NCI-H1092 (cell line): ENCODE results near the gene DNAJC2.

Experiments used
- DNase-seq: peaks from one replicate; lab custom pipeline; 2025; lab: John Stamatoyannopoulos, UW

Gene DNAJC2

GRCh38 chr7:103344453-103345149, at the start of gene DNAJC2:
TSS of gene DNAJC2 (minus strand) at chr7:103344767. CDS start at chr7:103344622, 145 bp downstream.
- peak; percentile 94 for DNase-seq

DNA sequence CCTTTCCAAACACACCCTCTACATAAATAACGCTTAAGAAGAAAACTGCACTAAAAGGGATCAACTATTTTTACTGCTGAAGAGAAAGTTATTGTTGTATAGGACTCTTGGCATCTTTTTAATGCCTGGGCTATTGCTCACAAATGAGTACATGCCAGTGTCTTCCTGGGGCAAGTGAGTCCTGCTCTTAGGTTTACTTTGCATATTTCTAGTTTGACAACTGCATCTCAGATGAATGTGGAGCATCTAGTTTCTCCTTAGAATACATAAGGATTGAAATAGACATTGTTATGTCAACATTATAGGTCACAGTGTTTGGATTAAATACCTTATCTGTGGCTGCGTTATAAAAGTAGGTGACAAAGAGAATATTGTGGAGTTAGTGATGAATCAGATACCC, 47.4 kb upstream of the DNAJC2 start:
- DNase-seq = no peak

GRCh38 chr7:103391150-103391549, 46.6 kb upstream of the DNAJC2 start:
- no peak for DNase-seq

DNA sequence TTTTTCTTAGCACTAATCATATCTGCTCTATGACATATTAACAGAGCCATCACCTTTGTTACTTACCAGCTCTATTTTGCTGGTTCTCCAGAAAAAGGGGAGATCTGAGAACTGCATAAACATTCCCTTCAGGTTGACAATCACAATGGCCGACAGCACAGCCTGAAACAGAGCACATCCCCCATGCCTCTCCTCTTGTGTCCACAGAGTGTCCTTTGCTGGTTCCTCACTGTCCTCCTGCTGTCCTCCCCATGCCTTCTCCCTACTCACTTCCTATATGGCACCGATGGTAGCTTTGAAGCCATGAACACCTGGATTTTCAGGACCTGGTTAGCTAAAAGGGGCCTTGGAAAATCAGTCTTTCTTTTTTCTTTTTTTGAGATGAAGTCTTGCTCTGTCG, 44.7 kb upstream of the DNAJC2 start:
- DNase-seq = no peak

DNA sequence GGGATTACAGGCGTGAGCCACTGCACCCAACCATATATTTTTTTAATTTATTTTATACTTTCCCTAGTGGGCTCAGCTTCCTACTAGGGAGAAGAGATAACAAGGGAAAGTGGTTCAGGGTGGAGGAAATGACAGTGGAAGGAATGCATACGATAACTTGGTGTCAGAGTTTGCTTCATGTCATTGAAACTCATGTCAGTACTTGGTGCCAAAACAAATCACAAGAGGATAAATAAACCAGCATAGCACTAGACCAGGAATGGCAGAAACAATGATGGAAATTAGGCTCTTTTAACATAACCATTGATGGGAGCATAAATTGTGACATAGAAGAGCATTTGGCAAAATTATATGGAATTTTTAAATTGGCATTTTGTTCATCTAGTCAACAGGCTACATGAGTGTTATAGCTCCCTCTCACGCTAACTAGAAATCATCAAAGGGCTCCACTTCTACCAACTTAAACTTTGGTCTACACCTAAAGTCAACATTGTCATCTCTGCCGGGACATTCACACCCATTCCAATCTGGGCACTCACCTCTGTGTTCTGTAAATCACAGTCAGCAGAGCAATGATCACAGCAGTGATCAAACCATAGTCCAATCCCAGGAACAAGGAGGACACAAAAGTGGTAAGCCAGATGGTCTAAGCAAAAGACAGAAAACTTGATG, 44.0 kb upstream of the DNAJC2 start:
- no peak for DNase-seq

GRCh38 chr7:103387242-103387641, 42.7 kb upstream of the DNAJC2 start:
- DNase-seq = no peak

- DNase-seq = no peak
Measured at GRCh38 chr7:103382032-103382402, 37.5 kb upstream of the DNAJC2 start.

DNA sequence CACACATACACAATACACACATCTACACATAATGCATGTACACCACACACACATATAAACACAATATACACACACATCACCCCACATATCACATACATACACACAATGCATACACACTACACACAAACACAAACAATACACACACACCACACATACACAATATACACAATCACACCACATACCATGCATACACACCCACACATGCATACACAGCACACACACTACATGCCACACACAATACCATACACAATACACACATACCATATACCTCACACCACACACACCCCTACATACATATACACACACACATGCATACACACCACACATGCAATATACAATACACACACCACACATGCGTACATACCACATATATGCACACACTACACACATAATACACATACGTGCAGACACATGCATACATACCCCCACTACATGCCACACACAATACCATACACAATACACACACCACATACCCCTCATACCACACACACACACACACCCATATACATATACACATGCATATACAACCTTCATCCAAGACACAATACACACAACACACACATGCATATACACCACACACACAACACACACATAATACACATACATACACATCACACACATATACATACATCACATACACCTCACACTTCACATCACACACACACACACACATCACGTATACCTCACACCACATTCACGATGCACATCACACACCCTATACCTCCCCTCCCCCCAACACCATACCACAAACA, 36.9 kb upstream of the DNAJC2 start:
- no peak for DNase-seq

DNA sequence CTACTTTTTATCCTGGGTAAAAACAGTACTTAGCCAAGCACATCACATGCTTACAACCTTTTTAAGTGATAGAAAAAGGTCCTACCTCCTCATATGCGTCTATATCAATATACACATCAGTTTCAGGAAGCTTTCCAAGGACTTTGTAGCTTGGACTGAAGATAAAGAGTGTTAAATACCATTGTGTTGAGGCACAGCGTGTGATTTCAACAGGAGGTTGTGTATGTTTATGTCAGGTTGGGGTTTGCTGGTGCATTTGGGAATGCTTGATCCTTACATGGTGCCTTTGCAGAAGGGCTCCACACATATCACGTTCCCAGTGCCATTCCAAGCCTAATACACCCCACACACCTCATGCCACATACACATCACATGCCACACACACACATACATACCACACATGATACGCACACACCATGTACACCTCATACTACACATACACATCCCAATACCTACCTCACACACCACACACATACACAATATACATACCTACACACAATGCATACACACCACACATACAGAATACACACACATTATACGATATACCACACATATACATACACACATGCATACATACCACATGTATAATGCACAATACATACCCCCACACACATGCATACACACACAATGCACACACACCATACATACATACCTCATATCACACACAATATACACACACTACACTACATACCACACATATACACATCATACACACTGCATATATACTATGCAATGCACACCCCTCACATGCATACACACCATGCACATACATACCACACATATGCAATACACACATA, 36.0 kb upstream of the DNAJC2 start:
- DNase-seq = no peak

- no peak for DNase-seq
Measured at GRCh38 chr7:103379270-103379975, 34.9 kb upstream of the DNAJC2 start.

DNA sequence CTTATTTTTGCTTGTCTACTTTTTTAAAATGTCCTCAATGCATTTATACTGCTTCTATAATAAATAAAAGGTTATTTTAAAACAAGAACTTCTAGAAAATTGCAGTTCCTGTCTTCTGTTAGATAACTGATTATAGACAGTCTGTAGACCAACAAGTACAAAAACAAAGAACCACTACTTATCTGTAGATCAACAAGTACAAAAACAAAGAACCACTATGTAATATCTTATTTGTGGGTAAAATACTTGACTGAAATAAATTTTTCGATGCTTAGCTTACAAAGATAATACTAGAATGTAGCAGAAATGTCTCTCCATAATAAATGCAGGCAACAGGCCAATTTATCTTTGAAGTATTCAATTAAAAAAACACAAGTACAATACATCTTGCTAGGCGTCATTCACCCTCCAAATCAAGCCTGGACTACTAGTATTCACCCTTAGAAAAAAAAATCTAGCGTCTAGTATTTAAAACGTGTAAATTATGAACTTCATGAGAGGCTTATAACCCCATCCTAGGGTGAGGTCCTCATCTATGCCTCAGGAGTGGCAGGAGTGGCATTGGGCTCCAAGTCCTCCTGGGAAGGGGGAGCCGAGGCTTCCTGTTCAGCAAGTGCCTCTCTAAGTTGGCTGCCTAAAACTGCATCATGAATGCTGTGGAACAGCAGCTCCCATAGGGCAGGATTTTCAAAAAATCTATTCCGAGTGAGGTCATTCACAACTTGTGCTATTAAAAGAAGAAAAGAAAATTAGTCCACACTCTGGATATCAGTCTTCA, 29.5 kb upstream of the DNAJC2 start:
- no peak for DNase-seq

DNA sequence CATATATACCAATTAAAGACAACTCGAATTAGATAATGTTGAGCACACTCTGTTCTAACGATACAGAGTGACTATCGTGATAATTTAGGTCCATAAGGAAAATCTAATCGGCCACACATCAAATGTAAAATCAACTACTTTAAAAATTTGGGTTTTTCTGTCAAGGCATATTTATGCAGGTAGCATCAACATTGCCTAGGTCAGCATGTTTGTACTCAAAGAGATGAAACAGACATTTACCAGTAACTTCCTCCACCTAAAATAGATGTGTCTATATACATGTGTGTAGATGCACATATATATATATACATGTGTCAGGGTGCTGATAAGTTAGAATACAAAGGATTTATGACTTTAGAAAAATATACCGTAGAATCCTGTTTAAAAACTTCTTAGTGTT, 24.9 kb upstream of the DNAJC2 start:
- DNase-seq = no peak

GRCh38 chr7:103349805-103350204, 5.2 kb upstream of the DNAJC2 start:
- DNase-seq = no peak

GRCh38 chr7:103348959-103349358, 4.4 kb upstream of the DNAJC2 start:
- DNase-seq = no peak

DNA sequence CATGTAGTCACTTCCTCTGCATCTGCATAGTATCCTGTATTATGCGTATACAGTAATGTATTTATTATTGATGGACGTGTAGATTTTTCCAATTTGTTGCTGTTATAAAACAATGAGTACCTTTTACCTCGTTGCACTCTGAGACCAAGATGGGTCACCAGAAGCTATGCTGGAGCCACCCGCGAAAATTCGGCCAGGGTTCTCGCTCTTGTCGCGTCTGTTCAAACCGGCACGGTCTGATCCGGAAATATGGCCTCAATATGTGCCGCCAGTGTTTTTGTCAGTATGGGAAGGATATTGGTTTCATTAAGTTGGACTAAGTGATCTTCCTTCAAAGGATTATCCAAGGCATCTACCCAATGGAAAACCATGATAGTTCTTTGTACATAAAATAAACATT, 3.9 kb upstream of the DNAJC2 start:
- no peak for DNase-seq

DNA sequence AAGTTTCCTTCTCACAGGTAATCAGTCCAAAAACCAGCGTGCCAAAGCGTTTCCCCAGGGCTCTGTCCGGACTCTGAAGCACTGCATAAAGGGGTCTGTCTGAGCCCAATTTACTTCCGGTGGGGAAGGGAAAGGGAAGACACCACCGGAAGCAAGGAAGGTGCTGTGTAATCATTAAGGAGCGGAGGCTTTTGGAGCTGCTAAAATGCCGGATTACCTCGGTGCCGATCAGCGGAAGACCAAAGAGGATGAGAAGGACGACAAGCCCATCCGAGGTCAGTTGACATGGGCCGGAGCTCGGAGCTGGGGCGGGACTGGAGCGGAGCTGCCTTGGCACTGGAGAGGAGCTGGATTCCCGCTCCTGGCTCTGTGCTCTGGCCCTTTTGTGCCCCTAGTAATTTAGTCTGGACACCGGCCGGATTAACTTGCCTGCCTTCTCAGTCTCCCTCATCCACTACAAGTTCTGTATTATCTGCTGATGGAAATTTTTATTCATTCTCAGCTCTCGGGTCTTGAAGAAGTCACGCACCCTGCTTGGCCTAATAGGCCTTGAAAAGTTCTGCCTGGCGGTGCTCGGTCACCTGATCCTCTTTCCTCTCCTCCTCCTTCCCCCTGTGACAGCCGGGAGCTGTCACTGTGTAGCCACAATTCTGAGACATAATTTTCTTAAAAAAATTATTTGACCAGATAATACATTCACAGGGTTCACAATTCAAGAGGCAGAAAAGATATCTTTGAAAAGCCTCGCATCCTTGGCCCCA, 3.1 kb upstream of the DNAJC2 start, which contains the start of gene PSMC2:
TSS of gene PSMC2 (plus strand) at position 137 of the 761 bp plus-strand sequence. CDS start at position 206, 69 bp downstream.
- peak; percentile 88 for DNase-seq

- no peak for DNase-seq
Measured at GRCh38 chr7:103346396-103346795, 1.8 kb upstream of the DNAJC2 start.

DNA sequence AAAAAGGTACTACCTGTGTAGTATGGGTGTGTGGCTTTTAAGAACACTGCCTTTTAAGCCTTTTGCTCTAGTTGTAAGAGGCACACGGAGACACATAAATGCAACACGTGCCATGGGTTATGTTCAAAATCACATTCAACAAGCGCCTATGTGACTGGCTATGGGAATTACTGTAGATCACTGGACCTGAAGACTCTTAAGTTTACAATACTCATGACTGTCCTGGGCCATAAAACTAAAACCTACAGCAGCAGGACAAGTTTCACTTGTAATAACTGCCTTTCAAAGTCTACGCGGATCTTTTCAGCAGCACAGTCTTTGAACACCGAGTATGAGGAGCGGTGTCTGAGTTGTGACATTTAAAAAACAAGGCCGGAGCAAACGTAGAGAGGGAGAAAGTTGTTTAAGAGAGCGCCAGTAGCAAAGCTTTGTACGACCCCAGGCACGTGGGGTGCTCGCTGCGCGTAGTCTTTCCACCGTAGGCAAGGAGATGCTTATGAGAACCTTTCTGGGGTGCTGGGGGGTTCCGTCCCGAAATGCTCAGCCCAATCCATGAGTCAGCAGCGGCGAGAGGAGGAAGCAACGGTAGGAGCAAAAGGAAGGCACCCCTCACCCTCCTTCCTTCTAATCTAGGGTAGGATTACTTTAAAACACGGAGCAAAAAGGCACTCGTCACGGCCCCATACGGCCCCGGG, 662 bp downstream of the DNAJC2 start:
- no peak for DNase-seq

- DNase-seq = no peak
Measured at GRCh38 chr7:103343332-103343731, 1.2 kb downstream of the DNAJC2 start.
